Progenitor cell of endocrine pancreas (in vitro differentiated cells): Measurements from ENCODE around the gene SLC7A1. TPM values are rescaled to one million over a fixed set of nuclear protein-coding genes. Genes with fewer than 3 reads are reported as not detected.

ENCODE experiments used
- DNase-seq: peaks from one replicate; pipeline ENCODE4 v3.0.0; 2021; ENCODE audit warnings: low spot score; ENCODE audit not compliant: unreplicated experiment
- H3K27ac Mint-ChIP-seq: 2 replicates; pipeline ENCODE4 v1.8.0; 2021; ENCODE audit warnings: mild to moderate bottlenecking, moderate library complexity, mixed read lengths
- H3K27me3 Mint-ChIP-seq: 2 replicates; pipeline ENCODE4 v1.8.0; 2021; ENCODE audit warnings: mixed read lengths
- H3K36me3 Mint-ChIP-seq: 2 replicates; pipeline ENCODE4 v1.8.0; 2022; ENCODE audit warnings: mixed read lengths; ENCODE audit not compliant: insufficient read depth
- H3K4me1 Mint-ChIP-seq: 2 replicates; pipeline ENCODE4 v1.8.0; 2021; ENCODE audit warnings: low read depth, mixed read lengths
- H3K4me3 Mint-ChIP-seq: 2 replicates; pipeline ENCODE4 v1.8.0; 2021; ENCODE audit warnings: low read depth, mild to moderate bottlenecking, moderate library complexity, mixed read lengths
- H3K9me3 Mint-ChIP-seq: 2 replicates; pipeline ENCODE4 v1.8.0; 2021; ENCODE audit warnings: low read depth, mixed read lengths
- total RNA-seq: library from RNA; stranded (reverse); gene quantifications from 2 replicates; pipeline ENCODE4 v1.2.1, GENCODE V29; 2021
- TF ChIP-seq, protein P1 (sequence below): fragments of 200-600 bp; sonication (generic); IDR thresholded peaks from one replicate; pipeline ENCODE4 v1.5.0; 2021; ENCODE audit warnings: antibody characterized with exemption, mild to moderate bottlenecking; ENCODE audit not compliant: unreplicated experiment

The SLC7A1 gene
- total RNA-seq, 1 donor from 2014 or later = 31.3 TPM

DNA sequence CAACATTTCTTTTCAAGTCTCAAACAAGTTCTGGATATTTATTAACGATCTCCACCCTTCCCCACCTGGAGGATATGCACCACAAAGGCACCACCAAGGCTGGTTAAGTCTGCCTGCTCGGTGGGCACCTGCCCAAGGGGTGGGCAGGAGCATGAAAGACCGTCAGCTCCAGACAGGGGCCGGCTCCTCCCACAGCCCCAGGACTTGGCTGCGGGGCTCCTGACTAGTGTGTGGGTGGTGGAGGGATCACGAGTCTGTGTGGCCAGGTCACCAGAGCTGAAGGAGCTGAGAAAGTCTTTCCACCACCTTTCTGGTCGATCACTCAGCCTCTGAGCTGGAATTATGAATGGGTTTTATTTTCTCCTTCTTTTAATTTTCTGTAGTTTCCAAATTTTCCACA lies 7.8 kb downstream of the SLC7A1 start:
- H3K4me3 Mint-ChIP-seq = no peak overlapping the region
- H3K27me3 Mint-ChIP-seq = peaks cover 16% of the 10 kb centered on the region
- peaks cover 5% of the 10 kb centered on the region for H3K4me1 Mint-ChIP-seq
- no peak overlapping the region for H3K27ac Mint-ChIP-seq
- no peak for DNase-seq
- H3K36me3 Mint-ChIP-seq = peaks cover 1% of the 10 kb centered on the region
- no peaks in the 10 kb centered on the region for H3K9me3 Mint-ChIP-seq
- TF ChIP-seq, protein P1, sequence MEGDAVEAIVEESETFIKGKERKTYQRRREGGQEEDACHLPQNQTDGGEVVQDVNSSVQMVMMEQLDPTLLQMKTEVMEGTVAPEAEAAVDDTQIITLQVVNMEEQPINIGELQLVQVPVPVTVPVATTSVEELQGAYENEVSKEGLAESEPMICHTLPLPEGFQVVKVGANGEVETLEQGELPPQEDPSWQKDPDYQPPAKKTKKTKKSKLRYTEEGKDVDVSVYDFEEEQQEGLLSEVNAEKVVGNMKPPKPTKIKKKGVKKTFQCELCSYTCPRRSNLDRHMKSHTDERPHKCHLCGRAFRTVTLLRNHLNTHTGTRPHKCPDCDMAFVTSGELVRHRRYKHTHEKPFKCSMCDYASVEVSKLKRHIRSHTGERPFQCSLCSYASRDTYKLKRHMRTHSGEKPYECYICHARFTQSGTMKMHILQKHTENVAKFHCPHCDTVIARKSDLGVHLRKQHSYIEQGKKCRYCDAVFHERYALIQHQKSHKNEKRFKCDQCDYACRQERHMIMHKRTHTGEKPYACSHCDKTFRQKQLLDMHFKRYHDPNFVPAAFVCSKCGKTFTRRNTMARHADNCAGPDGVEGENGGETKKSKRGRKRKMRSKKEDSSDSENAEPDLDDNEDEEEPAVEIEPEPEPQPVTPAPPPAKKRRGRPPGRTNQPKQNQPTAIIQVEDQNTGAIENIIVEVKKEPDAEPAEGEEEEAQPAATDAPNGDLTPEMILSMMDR = no peak

- peaks cover 3% of the 10 kb centered on the region for H3K36me3 Mint-ChIP-seq
- TF ChIP-seq, protein P1 = no peak
- no peak for DNase-seq
- no peaks in the 10 kb centered on the region for H3K9me3 Mint-ChIP-seq
- H3K27me3 Mint-ChIP-seq = peaks cover 23% of the 10 kb centered on the region
- H3K4me1 Mint-ChIP-seq = peaks cover 19% of the 10 kb centered on the region
- H3K27ac Mint-ChIP-seq = no peak overlapping the region
- no peak overlapping the region for H3K4me3 Mint-ChIP-seq
These were observed 12.3 kb downstream of the SLC7A1 start for GRCh38 chr13:29583073-29583785.

- Mint-ChIP-seq H3K4me3 (no peak overlapping the region), H3K4me1 (peaks cover 19% of the 10 kb centered on the region), H3K36me3 (peaks cover 3% of the 10 kb centered on the region), H3K27ac (no peak overlapping the region), H3K27me3 (peaks cover 23% of the 10 kb centered on the region), H3K9me3 (no peaks in the 10 kb centered on the region)
- TF ChIP-seq, protein P1 = no peak
- DNase-seq = no peak
These were observed 13.3 kb downstream of the SLC7A1 start for GRCh38 chr13:29582171-29582570.

GRCh38 chr13:29581666-29582065 lies 13.8 kb downstream of the SLC7A1 start:
- TF ChIP-seq, protein P1 = no peak
- Mint-ChIP-seq H3K4me3 (no peak overlapping the region), H3K27me3 (peaks cover 23% of the 10 kb centered on the region), H3K36me3 (peaks cover 3% of the 10 kb centered on the region), H3K4me1 (peaks cover 19% of the 10 kb centered on the region), H3K27ac (no peak overlapping the region), H3K9me3 (no peaks in the 10 kb centered on the region)
- DNase-seq = no peak

- no peaks in the 10 kb centered on the region for H3K9me3 Mint-ChIP-seq
- no peak overlapping the region for H3K27ac Mint-ChIP-seq
- peaks cover 23% of the 10 kb centered on the region for H3K27me3 Mint-ChIP-seq
- TF ChIP-seq, protein P1 = no peak
- no peak for DNase-seq
- no peak overlapping the region for H3K4me3 Mint-ChIP-seq
- H3K4me1 Mint-ChIP-seq = peaks cover 20% of the 10 kb centered on the region
- peaks cover 5% of the 10 kb centered on the region for H3K36me3 Mint-ChIP-seq
These were observed 16.4 kb downstream of the SLC7A1 start for GRCh38 chr13:29579094-29579493.
